NCI-H128 (cell line): ENCODE results near the gene KIF26B.
"Not testable (repeated sequence)": the region's sequence is repeated elsewhere in the genome, so short reads cannot be mapped to it uniquely, and the experiment has no call there.

ENCODE experiments used
- DNase-seq: peaks from one replicate; lab custom pipeline; 2025; ENCODE audit not compliant: unreplicated experiment; lab: John Stamatoyannopoulos, UW

The KIF26B gene

GRCh38 chr1:245154429-245155271 lies at the start of gene KIF26B:
Gene KIF26B, plus strand, starts transcription at chr1:245154985. Its CDS starts 440 bp downstream, at chr1:245155425.
- DNase-seq, result peak; percentile 52

GRCh38 chr1:245105042-245105441 lies 49.7 kb upstream of the KIF26B start:
- no peak for DNase-seq

GRCh38 chr1:245105815-245106410 lies 48.9 kb upstream of the KIF26B start:
- DNase-seq, result no peak

- DNase-seq, result no peak
Measured at GRCh38 chr1:245107776-245108114, 47.0 kb upstream of the KIF26B start.

- DNase-seq, result no peak
Measured at GRCh38 chr1:245108246-245108645, 46.5 kb upstream of the KIF26B start.

- DNase-seq, result no peak
Measured at GRCh38 chr1:245108909-245109308, 45.9 kb upstream of the KIF26B start.

- no peak for DNase-seq
Measured at GRCh38 chr1:245110406-245110805, 44.4 kb upstream of the KIF26B start.

GRCh38 chr1:245111073-245111472 lies 43.7 kb upstream of the KIF26B start:
- DNase-seq, result no peak

- DNase-seq, result no peak
Measured at GRCh38 chr1:245113649-245114048, 41.1 kb upstream of the KIF26B start.

GRCh38 chr1:245116131-245116530 lies 38.7 kb upstream of the KIF26B start:
- DNase-seq, result no peak

- no peak for DNase-seq
Measured at GRCh38 chr1:245116751-245117150, 38.0 kb upstream of the KIF26B start.

- no peak for DNase-seq
Measured at GRCh38 chr1:245118066-245118465, 36.7 kb upstream of the KIF26B start.

- no peak for DNase-seq
Measured at GRCh38 chr1:245118806-245119205, 36.0 kb upstream of the KIF26B start.

GRCh38 chr1:245121523-245121922 lies 33.3 kb upstream of the KIF26B start:
- DNase-seq, result no peak

- DNase-seq, result no peak
Measured at GRCh38 chr1:245124241-245124640, 30.5 kb upstream of the KIF26B start.

- no peak for DNase-seq
Measured at GRCh38 chr1:245124644-245125043, 30.1 kb upstream of the KIF26B start.

GRCh38 chr1:245126530-245126929 lies 28.3 kb upstream of the KIF26B start:
- no peak for DNase-seq

- no peak for DNase-seq
Measured at GRCh38 chr1:245128381-245129101, 26.2 kb upstream of the KIF26B start.

- DNase-seq, result no peak
Measured at GRCh38 chr1:245129319-245130240, 25.2 kb upstream of the KIF26B start.

- not testable (repeated sequence) for DNase-seq
Measured at GRCh38 chr1:245130281-245131025, 24.3 kb upstream of the KIF26B start.
